ENCODE data around the gene LRP1B.

Gene LRP1B

GRCh38 chr2:141748616-141749015 lies 382.2 kb downstream of the LRP1B start:
- DNase-seq (ENCODE audit: low spot score) = no peak

- no peak for DNase-seq (ENCODE audit: low spot score)
These were observed 389.2 kb downstream of the LRP1B start for GRCh38 chr2:141741652-141742051.

- DNase-seq (ENCODE audit: low spot score) = no peak
These were observed 393.1 kb downstream of the LRP1B start for GRCh38 chr2:141737492-141738255.

GRCh38 chr2:141736466-141736865 lies 394.4 kb downstream of the LRP1B start:
- DNase-seq (ENCODE audit: low spot score) = no peak

GRCh38 chr2:141728886-141729285 lies 401.9 kb downstream of the LRP1B start:
- no peak for DNase-seq (ENCODE audit: low spot score)

- no peak for DNase-seq (ENCODE audit: low spot score)
These were observed 402.7 kb downstream of the LRP1B start for GRCh38 chr2:141728142-141728541.

GRCh38 chr2:141724426-141724825 lies 406.4 kb downstream of the LRP1B start:
- no peak for DNase-seq (ENCODE audit: low spot score)

GRCh38 chr2:141723814-141724213 lies 407.0 kb downstream of the LRP1B start:
- DNase-seq (ENCODE audit: low spot score) = no peak

- DNase-seq (ENCODE audit: low spot score) = no peak
These were observed 410.3 kb downstream of the LRP1B start for GRCh38 chr2:141720476-141720875.

GRCh38 chr2:141714496-141714895 lies 416.3 kb downstream of the LRP1B start:
- DNase-seq (ENCODE audit: low spot score) = no peak

- DNase-seq (ENCODE audit: low spot score) = no peak
These were observed 419.2 kb downstream of the LRP1B start for GRCh38 chr2:141711627-141712026.

GRCh38 chr2:141710589-141711239 lies 420.1 kb downstream of the LRP1B start:
- DNase-seq (ENCODE audit: low spot score) = no peak

GRCh38 chr2:141709756-141710155 lies 421.1 kb downstream of the LRP1B start:
- no peak for DNase-seq (ENCODE audit: low spot score)

- DNase-seq (ENCODE audit: low spot score) = no peak
These were observed 423.3 kb downstream of the LRP1B start for GRCh38 chr2:141707486-141707885.

GRCh38 chr2:141704541-141704940 lies 426.3 kb downstream of the LRP1B start:
- no peak for DNase-seq (ENCODE audit: low spot score)

- DNase-seq (ENCODE audit: low spot score) = no peak
These were observed 427.3 kb downstream of the LRP1B start for GRCh38 chr2:141703501-141703900.

GRCh38 chr2:141701618-141702017 lies 429.2 kb downstream of the LRP1B start:
- no peak for DNase-seq (ENCODE audit: low spot score)

- DNase-seq (ENCODE audit: low spot score) = no peak
These were observed 431.2 kb downstream of the LRP1B start for GRCh38 chr2:141699573-141699972.

- no peak for DNase-seq (ENCODE audit: low spot score)
These were observed 432.3 kb downstream of the LRP1B start for GRCh38 chr2:141698500-141698899.

GRCh38 chr2:141697035-141697434 lies 433.8 kb downstream of the LRP1B start:
- no peak for DNase-seq (ENCODE audit: low spot score)

- DNase-seq (ENCODE audit: low spot score) = no peak
These were observed 436.6 kb downstream of the LRP1B start for GRCh38 chr2:141694180-141694579.

GRCh38 chr2:141692829-141693228 lies 438.0 kb downstream of the LRP1B start:
- no peak for DNase-seq (ENCODE audit: low spot score)

- DNase-seq (ENCODE audit: low spot score) = no peak
These were observed 454.7 kb downstream of the LRP1B start for GRCh38 chr2:141676139-141676538.

GRCh38 chr2:141666191-141666590 lies 464.6 kb downstream of the LRP1B start:
- no peak for DNase-seq (ENCODE audit: low spot score)
